K562 (cell line): ENCODE results near the gene GEMIN4.

Source experiments
- CEBPB ChIP-seq: fragments of 450-650 bp; IDR thresholded peaks from 2 replicates; pipeline ENCODE4 v1.6.1; 2016; ENCODE audit warnings: missing genetic modification characterization, missing compliant biosample characterization
- CREM ChIP-seq: IDR thresholded peaks from 2 replicates; pipeline ENCODE4 v1.6.1; 2014; ENCODE audit warnings: antibody characterized with exemption, low read depth
- GTF2F1 ChIP-seq: IDR thresholded peaks from 2 replicates; pipeline ENCODE4 v1.6.1; 2011; ENCODE audit warnings: low read depth, low read length, improper control_type of control experiment
- KDM4B ChIP-seq, 2 experiments: fragments of 450-650 bp in 1 of 2; sonication (generic) in 1 of 2; IDR thresholded peaks; 2 replicates each; pipeline ENCODE4 v1.6.1; 2016 to 2017; ENCODE audit warnings: borderline replicate concordance in 2 of 2, antibody characterized with exemption in 1 of 2, low read depth in 1 of 2, mild to moderate bottlenecking in 1 of 2
- POLR2A ChIP-seq: fragments of 450-650 bp; conservative IDR thresholded peaks from 2 replicates; pipeline ENCODE4 v1.6.1; 2016
- RAD21 ChIP-seq, 2 experiments: fragments of 250-450 bp in 1 of 2; fragments of 450-650 bp in 1 of 2; sonication (Bioruptor Pico) in 1 of 2; formaldehyde crosslinking in 1 of 2; IDR thresholded peaks in 1 of 2; conservative IDR thresholded peaks in 1 of 2; 2 replicates each; pipeline versions ENCODE4 v1.4.0 to v1.8.0; 2020 to 2022; ENCODE audit warnings: mild to moderate bottlenecking in 2 of 2, moderate library complexity in 1 of 2
- ZNF274 ChIP-seq: IDR thresholded peaks from 2 replicates; pipeline ENCODE4 v1.6.1; 2011; ENCODE audit warnings: low read depth, mild to moderate bottlenecking, low read length, moderate library complexity, borderline replicate concordance
- ZNF324 ChIP-seq: fragments of 250-450 bp; sonication (Bioruptor Pico); IDR thresholded peaks from 2 replicates; pipeline ENCODE4 v1.4.0; 2020; ENCODE audit warnings: mild to moderate bottlenecking
- TF ChIP-seq, protein P1 (sequence below): sonication (generic); formaldehyde crosslinking; IDR thresholded peaks from 2 replicates; pipeline ENCODE4 v1.9.0; 2022; ENCODE audit warnings: mild to moderate bottlenecking, missing genetic modification reagents
- TF ChIP-seq, protein P2 (sequence below): fragments of 450-650 bp; IDR thresholded peaks from 2 replicates; pipeline ENCODE4 v1.6.1; 2018; ENCODE audit not compliant: partially characterized antibody

DNA sequence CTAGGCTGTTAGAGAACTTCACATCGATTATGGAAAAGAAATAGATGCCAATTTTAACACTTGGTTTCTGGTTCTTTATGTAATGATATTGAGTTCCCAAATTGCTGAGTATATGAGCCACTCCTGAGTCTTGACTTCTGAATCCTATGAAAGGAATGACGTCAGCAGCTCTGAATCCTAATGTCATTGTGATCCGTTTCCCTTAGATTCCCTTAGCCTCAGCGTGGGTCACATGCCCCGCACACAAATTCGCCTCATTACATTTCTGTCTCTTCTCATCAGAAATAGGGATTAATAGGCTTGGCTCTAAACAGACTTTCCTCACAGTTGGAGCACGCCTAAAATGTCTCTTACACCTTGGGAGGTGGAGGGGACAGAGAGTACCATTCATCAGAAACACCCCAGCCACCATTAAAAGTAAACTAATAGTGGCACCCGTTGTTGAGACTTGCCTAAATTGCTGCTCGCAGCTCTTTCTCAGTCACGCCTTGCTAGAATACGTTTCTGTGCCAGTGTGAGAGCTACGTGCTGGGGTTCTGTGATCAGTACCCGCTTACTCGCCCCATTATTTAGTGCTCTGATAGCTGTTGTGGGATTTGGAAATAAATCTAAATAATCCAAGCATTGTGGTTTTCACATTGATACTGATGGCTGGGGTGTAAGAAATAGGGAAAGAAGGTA is 37.2 kb upstream of the GEMIN4 start:
- TF ChIP-seq CREM (no peak), KDM4B (IDR thresholded peaks at IDR 0.05; ENCODE audit: borderline replicate concordance in 2 of 2, low read depth in 1 of 2) (no peak), POLR2A (no peak), ZNF274 (no peak), CEBPB (tag) (no peak), GTF2F1 (no peak), ZNF324 (CRISPR knock-in tag) (no peak), RAD21 (CRISPR knock-in tag; conservative IDR thresholded peaks at IDR 0.05 in 1 of 2, IDR thresholded peaks at IDR 0.05 in 1 of 2) (no peak)
- TF ChIP-seq, protein P1, sequence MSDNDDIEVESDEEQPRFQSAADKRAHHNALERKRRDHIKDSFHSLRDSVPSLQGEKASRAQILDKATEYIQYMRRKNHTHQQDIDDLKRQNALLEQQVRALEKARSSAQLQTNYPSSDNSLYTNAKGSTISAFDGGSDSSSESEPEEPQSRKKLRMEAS (CRISPR knock-in tag), result no peak
- TF ChIP-seq, protein P2, sequence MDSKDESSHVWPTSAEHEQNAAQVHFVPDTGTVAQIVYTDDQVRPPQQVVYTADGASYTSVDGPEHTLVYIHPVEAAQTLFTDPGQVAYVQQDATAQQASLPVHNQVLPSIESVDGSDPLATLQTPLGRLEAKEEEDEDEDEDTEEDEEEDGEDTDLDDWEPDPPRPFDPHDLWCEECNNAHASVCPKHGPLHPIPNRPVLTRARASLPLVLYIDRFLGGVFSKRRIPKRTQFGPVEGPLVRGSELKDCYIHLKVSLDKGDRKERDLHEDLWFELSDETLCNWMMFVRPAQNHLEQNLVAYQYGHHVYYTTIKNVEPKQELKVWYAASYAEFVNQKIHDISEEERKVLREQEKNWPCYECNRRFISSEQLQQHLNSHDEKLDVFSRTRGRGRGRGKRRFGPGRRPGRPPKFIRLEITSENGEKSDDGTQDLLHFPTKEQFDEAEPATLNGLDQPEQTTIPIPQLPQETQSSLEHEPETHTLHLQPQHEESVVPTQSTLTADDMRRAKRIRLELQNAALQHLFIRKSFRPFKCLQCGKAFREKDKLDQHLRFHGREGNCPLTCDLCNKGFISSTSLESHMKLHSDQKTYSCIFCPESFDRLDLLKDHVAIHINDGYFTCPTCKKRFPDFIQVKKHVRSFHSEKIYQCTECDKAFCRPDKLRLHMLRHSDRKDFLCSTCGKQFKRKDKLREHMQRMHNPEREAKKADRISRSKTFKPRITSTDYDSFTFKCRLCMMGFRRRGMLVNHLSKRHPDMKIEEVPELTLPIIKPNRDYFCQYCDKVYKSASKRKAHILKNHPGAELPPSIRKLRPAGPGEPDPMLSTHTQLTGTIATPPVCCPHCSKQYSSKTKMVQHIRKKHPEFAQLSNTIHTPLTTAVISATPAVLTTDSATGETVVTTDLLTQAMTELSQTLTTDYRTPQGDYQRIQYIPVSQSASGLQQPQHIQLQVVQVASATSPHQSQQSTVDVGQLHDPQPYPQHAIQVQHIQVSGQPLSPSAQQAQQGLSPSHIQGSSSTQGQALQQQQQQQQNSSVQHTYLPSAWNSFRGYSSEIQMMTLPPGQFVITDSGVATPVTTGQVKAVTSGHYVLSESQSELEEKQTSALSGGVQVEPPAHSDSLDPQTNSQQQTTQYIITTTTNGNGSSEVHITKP, result no peak
